Peyer's patch (tissue), 4 donors: ENCODE measurements around the gene DUSP28. TPM values are rescaled to one million over a fixed set of nuclear protein-coding genes. Genes with fewer than 3 reads are reported as not detected.
"Not testable (repeated sequence)": the region's sequence is repeated elsewhere in the genome, so short reads cannot be mapped to it uniquely, and the experiment has no call there.

ENCODE experiments used
- DNase-seq, 3 donors: peaks; one replicate each; pipeline ENCODE4 v3.0.0-alpha.2; 2017 to 2019
- H3K27ac ChIP-seq, 4 donors: fragments of 200-600 bp; sonication (generic); one replicate each; pipeline ENCODE4 v1.5.1; 2016 to 2019
- H3K27me3 ChIP-seq, 2 donors: fragments of 200-600 bp; sonication (generic); one replicate each; pipeline ENCODE4 v1.5.1; 2019
- H3K36me3 ChIP-seq, 3 donors: fragments of 200-600 bp; sonication (generic); one replicate each; pipeline ENCODE4 v1.5.1; 2016 to 2019
- H3K4me1 ChIP-seq, 4 donors: fragments of 200-600 bp; sonication (generic); one replicate each; pipeline ENCODE4 v1.5.1; 2016 to 2019
- H3K4me3 ChIP-seq, 4 donors: fragments of 200-600 bp; sonication (generic); 1 replicate in 3 of 4; 2 replicates in 1 of 4; pipeline ENCODE4 v1.5.1; 2016 to 2019; ENCODE audit warnings: mild to moderate bottlenecking in 1 of 4
- H3K9me3 ChIP-seq, 4 donors: fragments of 200-600 bp; sonication (generic); one replicate each; pipeline ENCODE4 v1.5.1; 2016 to 2019; ENCODE audit warnings: mild to moderate bottlenecking in 1 of 4
- POLR2A ChIP-seq, 2 donors: fragments of 450-650 bp; IDR thresholded peaks; one replicate each; pipeline ENCODE4 v1.5.1; 2017; ENCODE audit warnings: antibody characterized with exemption in 2 of 2, mild to moderate bottlenecking in 2 of 2, moderate library complexity in 2 of 2
- total RNA-seq, 4 donors: library from RNA; depleted of rRNA; stranded (reverse); fragments of >200 nt; gene quantifications; one replicate each; pipeline ENCODE4 v1.1.0, GENCODE V29; 2016
- TF ChIP-seq, protein P1 (sequence below), 6 experiments: fragments of 450-650 bp in 4 of 6; fragments of 200-600 bp in 2 of 6; sonication (generic) in 1 of 6; IDR thresholded peaks; one replicate each; pipeline ENCODE4 v1.5.1; 2017 to 2019; ENCODE audit warnings: antibody characterized with exemption in 6 of 6, mild to moderate bottlenecking in 3 of 6, moderate library complexity in 1 of 6

DUSP28 gene
- total RNA-seq, 4 donors from 2014 or later, result 4.2 to 10.1 (median 7.1) TPM

- Histone ChIP-seq H3K27me3 (no peaks in the 10 kb centered on the region), H3K4me1 (peaks cover 0 to 8% (median 0%) of the 10 kb centered on the region in 4 donors), H3K27ac (no peak overlapping the region), H3K36me3 (peaks cover 0 to 16% (median 0%) of the 10 kb centered on the region in 3 donors), H3K4me3 (no peak overlapping the region), H3K9me3 (peaks cover 0 to 7% (median under 1%) of the 10 kb centered on the region in 4 donors)
- no peak for DNase-seq
- TF ChIP-seq, protein P1, sequence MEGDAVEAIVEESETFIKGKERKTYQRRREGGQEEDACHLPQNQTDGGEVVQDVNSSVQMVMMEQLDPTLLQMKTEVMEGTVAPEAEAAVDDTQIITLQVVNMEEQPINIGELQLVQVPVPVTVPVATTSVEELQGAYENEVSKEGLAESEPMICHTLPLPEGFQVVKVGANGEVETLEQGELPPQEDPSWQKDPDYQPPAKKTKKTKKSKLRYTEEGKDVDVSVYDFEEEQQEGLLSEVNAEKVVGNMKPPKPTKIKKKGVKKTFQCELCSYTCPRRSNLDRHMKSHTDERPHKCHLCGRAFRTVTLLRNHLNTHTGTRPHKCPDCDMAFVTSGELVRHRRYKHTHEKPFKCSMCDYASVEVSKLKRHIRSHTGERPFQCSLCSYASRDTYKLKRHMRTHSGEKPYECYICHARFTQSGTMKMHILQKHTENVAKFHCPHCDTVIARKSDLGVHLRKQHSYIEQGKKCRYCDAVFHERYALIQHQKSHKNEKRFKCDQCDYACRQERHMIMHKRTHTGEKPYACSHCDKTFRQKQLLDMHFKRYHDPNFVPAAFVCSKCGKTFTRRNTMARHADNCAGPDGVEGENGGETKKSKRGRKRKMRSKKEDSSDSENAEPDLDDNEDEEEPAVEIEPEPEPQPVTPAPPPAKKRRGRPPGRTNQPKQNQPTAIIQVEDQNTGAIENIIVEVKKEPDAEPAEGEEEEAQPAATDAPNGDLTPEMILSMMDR (IDR thresholded peaks at IDR 0.05), result no peak
- no peak for TF ChIP-seq POLR2A (IDR thresholded peaks at IDR 0.05)
Measured at GRCh38 chr2:240520130-240520973, 39.8 kb upstream of the DUSP28 start.

DNA sequence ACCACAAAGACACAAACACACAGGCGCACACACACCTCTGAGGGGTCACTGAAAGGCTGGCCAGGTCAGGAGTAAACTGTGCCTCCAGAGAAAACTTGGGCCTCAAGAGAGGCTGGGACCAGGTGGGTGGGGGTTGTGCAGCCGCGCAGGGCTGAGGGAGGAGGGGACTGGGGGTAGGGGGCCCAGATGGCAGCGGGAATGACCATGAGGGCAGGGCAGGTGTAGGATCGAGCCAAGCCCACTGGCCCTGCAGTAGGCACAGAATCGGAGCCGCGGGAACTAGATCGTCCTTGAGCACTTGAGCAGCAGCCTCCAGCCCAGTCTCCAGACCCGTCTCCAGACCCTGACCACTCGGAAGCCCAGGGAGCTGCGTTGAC lies 39.2 kb upstream of the DUSP28 start:
- peaks cover 0 to 8% (median 0%) of the 10 kb centered on the region in 4 donors for H3K4me1 ChIP-seq
- no peak overlapping the region for H3K27ac ChIP-seq
- peaks cover 0 to 10% (median 3%) of the 10 kb centered on the region in 4 donors for H3K9me3 ChIP-seq
- TF ChIP-seq, protein P1 (IDR thresholded peaks at IDR 0.05), result no peak
- TF ChIP-seq POLR2A (IDR thresholded peaks at IDR 0.05), result no peak
- DNase-seq, result no peak
- peaks cover 0 to 22% (median 0%) of the 10 kb centered on the region in 3 donors for H3K36me3 ChIP-seq
- H3K4me3 ChIP-seq, result no peak overlapping the region
- H3K27me3 ChIP-seq, result no peaks in the 10 kb centered on the region

DNA sequence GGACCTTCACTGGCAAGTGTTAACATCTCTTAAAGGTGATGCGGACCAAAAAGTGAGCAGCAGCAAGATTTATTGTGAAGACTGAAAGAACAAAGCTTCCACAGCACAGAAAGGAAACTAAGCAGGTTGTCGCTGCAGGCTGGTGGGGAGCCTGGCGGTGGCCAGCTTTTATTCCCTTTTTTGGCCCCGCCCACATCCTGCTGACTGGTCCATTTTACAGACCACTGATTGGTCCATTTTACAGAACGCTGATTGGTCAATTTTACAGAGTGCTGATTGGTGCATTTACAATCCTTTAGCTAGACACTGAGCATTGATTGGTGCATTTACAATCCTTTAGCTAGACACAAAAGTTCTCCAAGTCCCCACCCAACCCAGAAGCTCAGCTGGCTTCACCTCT lies 38.3 kb upstream of the DUSP28 start:
- H3K4me3 ChIP-seq, DNase-seq, H3K27me3 ChIP-seq, H3K27ac ChIP-seq, H3K4me1 ChIP-seq: not testable (repeated sequence)
- H3K9me3 ChIP-seq, result peaks cover 0 to 12% (median 3%) of the 10 kb centered on the region in 4 donors
- peaks cover 0 to 28% (median 0%) of the 10 kb centered on the region in 3 donors for H3K36me3 ChIP-seq

GRCh38 chr2:240522406-240522805 lies 37.8 kb upstream of the DUSP28 start:
- TF ChIP-seq, protein P1 (IDR thresholded peaks at IDR 0.05), result no peak
- Histone ChIP-seq H3K4me1 (peaks cover 0 to 8% (median 0%) of the 10 kb centered on the region in 4 donors), H3K4me3 (no peak overlapping the region), H3K9me3 (peaks cover 0 to 12% (median 3%) of the 10 kb centered on the region in 4 donors), H3K36me3 (peaks cover 0 to 28% (median 0%) of the 10 kb centered on the region in 3 donors), H3K27ac (no peak overlapping the region), H3K27me3 (no peaks in the 10 kb centered on the region)
- no peak for DNase-seq

- Histone ChIP-seq H3K4me1 (peaks cover 0 to 8% (median 0%) of the 10 kb centered on the region in 4 donors), H3K4me3 (no peak overlapping the region), H3K27me3 (no peaks in the 10 kb centered on the region), H3K36me3 (peaks cover 0 to 33% (median 0%) of the 10 kb centered on the region in 3 donors), H3K27ac (no peak overlapping the region), H3K9me3 (peaks cover 0 to 12% (median 3%) of the 10 kb centered on the region in 4 donors)
- TF ChIP-seq POLR2A (IDR thresholded peaks at IDR 0.05), result no peak
- TF ChIP-seq, protein P1 (IDR thresholded peaks at IDR 0.05), result no peak
- no peak for DNase-seq
Measured at GRCh38 chr2:240523451-240524281, 36.5 kb upstream of the DUSP28 start.
